Fibroblast of lung (primary cell): ENCODE measurements around the gene BRD7. TPM values are rescaled to one million over a fixed set of nuclear protein-coding genes. Genes with fewer than 3 reads are reported as not detected.

Experiments
- DNase-seq, 2 donors: peaks; one replicate each; pipeline versions ENCODE4 v3.0.0 to v3.0.0-alpha.2; 2010; ENCODE audit warnings: low read depth in 2 of 2
- H2AFZ ChIP-seq: 2 replicates; pipeline ENCODE4 v1.5.1; 2012; ENCODE audit warnings: low read length, control low read depth, inconsistent platforms
- H3K27ac ChIP-seq: 2 replicates; pipeline ENCODE4 v1.5.1; 2011; ENCODE audit warnings: low read length, control low read depth; ENCODE audit not compliant: insufficient read depth
- H3K27me3 ChIP-seq: 2 replicates; pipeline ENCODE4 v1.5.1; 2011; ENCODE audit warnings: mild to moderate bottlenecking, low read length; ENCODE audit not compliant: control insufficient read depth, insufficient read depth
- H3K36me3 ChIP-seq: 2 replicates; pipeline ENCODE4 v1.5.1; 2011; ENCODE audit warnings: low read length; ENCODE audit not compliant: control insufficient read depth, insufficient read depth
- H3K4me1 ChIP-seq: 2 replicates; pipeline ENCODE4 v1.5.1; 2011; ENCODE audit warnings: low read length; ENCODE audit not compliant: control insufficient read depth, insufficient read depth; ENCODE audit errors: extremely low read depth
- H3K4me2 ChIP-seq: 2 replicates; pipeline ENCODE4 v1.5.1; 2011; ENCODE audit warnings: low read length, control low read depth; ENCODE audit not compliant: insufficient read depth; ENCODE audit errors: extremely low read depth
- H3K4me3 ChIP-seq, 4 experiments: fragments of 200-600 bp in 1 of 4; sonication (generic) in 1 of 4; replicated peaks in 1 of 4; 2 replicates each; pipeline ENCODE4 v1.5.1; 2011 to 2016; ENCODE audit warnings: low read length in 4 of 4, low read depth in 3 of 4, mild to moderate bottlenecking in 3 of 4, control low read depth in 2 of 4, inconsistent platforms in 1 of 4, mixed read lengths in 1 of 4; ENCODE audit not compliant: insufficient read depth in 1 of 4; ENCODE audit errors: control extremely low read depth in 1 of 4
- H3K79me2 ChIP-seq: 2 replicates; pipeline ENCODE4 v1.5.1; 2012; ENCODE audit warnings: mild to moderate bottlenecking, low read length, inconsistent platforms; ENCODE audit not compliant: control insufficient read depth, insufficient read depth
- H3K9ac ChIP-seq: 2 replicates; pipeline ENCODE4 v1.5.1; 2011; ENCODE audit warnings: mild to moderate bottlenecking, low read length, control low read depth; ENCODE audit not compliant: insufficient read depth
- H3K9me3 ChIP-seq: 2 replicates; pipeline ENCODE4 v1.5.1; 2012; ENCODE audit warnings: low read depth, low read length; ENCODE audit not compliant: control insufficient read depth, insufficient read depth
- H4K20me1 ChIP-seq: 2 replicates; pipeline ENCODE4 v1.5.1; 2011; ENCODE audit warnings: low read length; ENCODE audit not compliant: control insufficient read depth, insufficient read depth; ENCODE audit errors: extremely low read depth
- EZH2 ChIP-seq: IDR thresholded peaks from 2 replicates; pipeline ENCODE4 v1.5.1; 2012; ENCODE audit warnings: low read length, control low read depth, mild to moderate bottlenecking; ENCODE audit errors: missing control alignments
- polyA plus RNA-seq, 2 donors: library from polyadenylated mRNA; depleted of rRNA in 1 of 2; stranded (reverse) in 1 of 2; unstranded in 1 of 2; fragments of >200 nt; gene quantifications; 2 replicates each; pipeline ENCODE4 v1.2.1, GENCODE V29; 2011 to 2012; ENCODE audit warnings: missing spikeins in 1 of 2
- total RNA-seq: library from RNA; depleted of rRNA; stranded (reverse); fragments of >200 nt; gene quantifications from 2 replicates; pipeline ENCODE4 v1.2.1, GENCODE V29; 2014
- TF ChIP-seq, protein P1 (sequence below), 2 donors: IDR thresholded peaks in 1 of 2; conservative IDR thresholded peaks in 1 of 2; 1 replicate in 1 of 2; 2 replicates in 1 of 2; pipeline ENCODE4 v1.5.1; 2011 to 2012; ENCODE audit warnings: low read length in 2 of 2, control low read depth in 1 of 2, inconsistent platforms in 1 of 2, low read depth in 1 of 2, mild to moderate bottlenecking in 1 of 2

Gene BRD7
- total and polyA plus RNA-seq, 2 donors (not counting 1 experiment from before 2014, with no cell fraction given), result 50.0 to 51.5 TPM

DNA sequence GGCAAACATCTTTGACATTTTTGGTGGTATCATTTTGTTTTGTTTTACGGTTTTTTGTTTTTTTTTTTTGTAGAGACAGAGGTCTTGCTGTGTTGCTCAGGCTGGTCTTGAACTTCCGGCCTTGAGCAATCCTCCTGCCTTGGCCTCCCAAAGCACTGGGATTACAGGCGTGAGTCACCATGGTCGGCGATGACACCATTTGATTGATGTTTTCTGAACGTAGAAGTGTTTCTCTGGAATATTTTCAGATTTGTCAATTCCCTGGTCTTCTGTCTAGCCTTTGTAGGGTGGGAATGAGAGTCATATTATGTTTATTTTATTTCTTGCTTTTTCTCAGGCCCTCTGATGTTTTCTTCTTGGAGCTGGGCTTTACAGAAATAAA, 32.2 kb upstream of the BRD7 start:
- no peak for DNase-seq
- Histone ChIP-seq H3K4me3 (no peak overlapping the region), H3K4me2 (no peak overlapping the region), H3K36me3 (no peaks in the 10 kb centered on the region), H3K9ac (no peak overlapping the region), H3K79me2 (no peaks in the 10 kb centered on the region), H3K27ac (no peak overlapping the region), H3K9me3 (no peaks in the 10 kb centered on the region), H4K20me1 (no peaks in the 10 kb centered on the region), H2AFZ (no peak overlapping the region), H3K4me1 (no peaks in the 10 kb centered on the region), H3K27me3 (no peaks in the 10 kb centered on the region)
- no peak for TF ChIP-seq EZH2
- TF ChIP-seq, protein P1, sequence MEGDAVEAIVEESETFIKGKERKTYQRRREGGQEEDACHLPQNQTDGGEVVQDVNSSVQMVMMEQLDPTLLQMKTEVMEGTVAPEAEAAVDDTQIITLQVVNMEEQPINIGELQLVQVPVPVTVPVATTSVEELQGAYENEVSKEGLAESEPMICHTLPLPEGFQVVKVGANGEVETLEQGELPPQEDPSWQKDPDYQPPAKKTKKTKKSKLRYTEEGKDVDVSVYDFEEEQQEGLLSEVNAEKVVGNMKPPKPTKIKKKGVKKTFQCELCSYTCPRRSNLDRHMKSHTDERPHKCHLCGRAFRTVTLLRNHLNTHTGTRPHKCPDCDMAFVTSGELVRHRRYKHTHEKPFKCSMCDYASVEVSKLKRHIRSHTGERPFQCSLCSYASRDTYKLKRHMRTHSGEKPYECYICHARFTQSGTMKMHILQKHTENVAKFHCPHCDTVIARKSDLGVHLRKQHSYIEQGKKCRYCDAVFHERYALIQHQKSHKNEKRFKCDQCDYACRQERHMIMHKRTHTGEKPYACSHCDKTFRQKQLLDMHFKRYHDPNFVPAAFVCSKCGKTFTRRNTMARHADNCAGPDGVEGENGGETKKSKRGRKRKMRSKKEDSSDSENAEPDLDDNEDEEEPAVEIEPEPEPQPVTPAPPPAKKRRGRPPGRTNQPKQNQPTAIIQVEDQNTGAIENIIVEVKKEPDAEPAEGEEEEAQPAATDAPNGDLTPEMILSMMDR (conservative IDR thresholded peaks at IDR 0.05 in 1 of 2, IDR thresholded peaks at IDR 0.05 in 1 of 2; ENCODE audit: low read depth in 1 of 2, low read length in 2 of 2), result no peak

DNA sequence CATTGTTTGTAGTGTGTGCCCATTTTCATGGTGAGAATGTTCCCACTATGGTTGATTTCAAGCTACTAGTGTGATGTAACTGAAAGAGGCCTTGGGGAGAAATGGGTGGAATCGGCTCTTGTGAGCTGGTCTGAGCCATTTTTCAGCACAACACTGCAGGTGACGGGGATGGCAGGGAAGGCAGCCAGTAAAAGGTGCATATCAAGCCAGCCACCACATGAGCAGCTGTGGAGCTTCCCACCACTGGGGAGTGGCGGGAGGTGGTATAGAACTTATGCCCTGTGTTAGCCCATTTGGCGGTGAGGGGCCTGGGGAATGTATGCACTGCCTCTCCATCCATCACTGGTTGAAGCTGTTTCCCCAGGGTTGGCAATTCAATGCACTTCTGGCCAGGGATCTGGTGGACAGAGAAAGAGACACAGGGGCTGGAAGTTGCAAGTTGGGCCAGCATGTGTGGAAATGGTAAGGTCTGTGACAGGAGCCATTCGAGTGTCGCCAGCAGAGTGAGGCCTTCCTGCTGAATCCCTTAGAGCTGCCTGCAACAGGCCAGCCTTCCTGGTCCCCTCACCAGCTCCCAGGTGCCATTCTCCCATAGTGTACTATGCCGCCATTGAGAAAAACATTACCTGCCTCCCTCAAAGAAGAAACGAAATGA, 31.7 kb upstream of the BRD7 start:
- H3K9ac ChIP-seq, result no peak overlapping the region

DNA sequence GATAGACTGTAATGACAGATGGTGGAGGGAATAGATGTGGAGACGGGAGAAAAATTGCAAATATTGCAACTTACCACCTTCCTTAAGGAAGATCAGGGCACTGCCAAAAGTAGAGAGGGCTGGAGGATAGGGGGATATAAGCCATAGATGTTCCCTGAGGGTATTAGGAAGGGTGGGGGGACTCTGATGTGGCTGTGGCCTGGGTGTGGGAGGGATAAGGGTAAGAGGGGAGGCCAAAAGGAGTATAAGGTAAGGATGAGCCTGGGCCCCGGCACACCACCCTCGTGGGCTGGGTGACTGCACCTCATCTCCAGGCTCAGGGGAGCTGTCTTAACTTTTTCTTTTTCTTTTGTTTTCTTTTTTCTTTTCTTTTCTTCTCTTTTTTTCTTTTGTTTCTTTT, 30.6 kb upstream of the BRD7 start:
- Histone ChIP-seq H3K4me2 (no peak overlapping the region), H3K27ac (no peak overlapping the region), H3K9ac (no peak overlapping the region), H3K27me3 (no peaks in the 10 kb centered on the region), H3K36me3 (no peaks in the 10 kb centered on the region), H4K20me1 (no peaks in the 10 kb centered on the region), H3K4me1 (no peaks in the 10 kb centered on the region), H3K9me3 (no peaks in the 10 kb centered on the region), H3K79me2 (no peaks in the 10 kb centered on the region), H2AFZ (no peak overlapping the region), H3K4me3 (no peak overlapping the region)
- no peak for DNase-seq
- TF ChIP-seq, protein P1 (conservative IDR thresholded peaks at IDR 0.05 in 1 of 2, IDR thresholded peaks at IDR 0.05 in 1 of 2; ENCODE audit: low read depth in 1 of 2, low read length in 2 of 2), result no peak
- no peak for TF ChIP-seq EZH2

More for the DNA sequence above, 31.7 kb upstream of the BRD7 start:
- Histone ChIP-seq H3K4me2 (no peak overlapping the region), H4K20me1 (no peaks in the 10 kb centered on the region), H3K79me2 (no peaks in the 10 kb centered on the region), H3K4me1 (no peaks in the 10 kb centered on the region), H3K36me3 (no peaks in the 10 kb centered on the region), H3K27ac (no peak overlapping the region), H3K27me3 (no peaks in the 10 kb centered on the region), H3K9me3 (no peaks in the 10 kb centered on the region), H3K4me3 (no peak overlapping the region), H2AFZ (no peak overlapping the region)
- TF ChIP-seq, protein P1 (conservative IDR thresholded peaks at IDR 0.05 in 1 of 2, IDR thresholded peaks at IDR 0.05 in 1 of 2; ENCODE audit: low read depth in 1 of 2, low read length in 2 of 2), result no peak
- TF ChIP-seq EZH2, result no peak
- no peak for DNase-seq
